Brain pericyte (primary cell): ENCODE results near the gene METTL21A.

ENCODE experiments used
- DNase-seq: peaks from one replicate; pipeline ENCODE4 v3.0.0-alpha.2; 2012; ENCODE audit warnings: low read depth, low spot score

The METTL21A gene

DNA sequence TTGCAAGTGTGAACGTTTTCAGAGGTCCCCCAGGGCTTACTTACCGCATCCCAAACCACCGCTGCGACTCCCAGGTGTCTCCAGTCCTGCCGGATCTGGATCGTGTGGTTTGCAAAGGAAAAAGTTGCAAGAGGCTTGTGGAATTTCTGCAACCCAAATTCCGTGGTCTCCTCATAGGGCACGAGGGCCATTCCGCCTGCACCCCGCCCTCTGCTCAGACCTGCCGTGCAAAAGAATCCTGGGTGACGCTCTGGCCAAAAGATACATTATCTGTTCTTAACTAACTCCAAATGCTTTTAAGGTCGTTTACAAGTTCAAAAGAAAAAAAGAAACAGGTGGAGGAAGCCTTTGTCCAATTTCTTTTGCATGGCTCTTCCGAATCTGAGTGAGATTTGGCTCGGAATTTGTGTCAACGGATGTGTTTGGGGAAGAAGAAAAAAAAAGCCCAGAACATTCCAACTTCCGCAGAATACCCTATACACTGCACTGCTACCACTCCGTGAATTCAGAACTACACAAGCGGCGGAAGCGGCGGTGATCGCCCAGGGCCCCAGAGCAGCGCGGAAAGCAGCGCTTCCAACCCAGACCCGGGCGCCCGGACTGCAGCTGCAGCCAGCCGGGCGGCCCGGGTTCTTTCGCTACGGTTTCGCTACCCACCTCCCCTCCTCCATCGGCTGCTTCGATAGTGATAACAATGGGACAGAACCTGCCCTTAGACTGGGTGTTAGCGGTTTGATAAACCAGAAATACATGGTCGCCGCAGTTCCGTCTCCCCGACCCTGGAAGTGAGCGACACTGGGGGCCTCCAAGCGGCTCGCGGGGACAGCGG is 795 bp downstream of the METTL21A start:
- DNase-seq, result no peak

DNA sequence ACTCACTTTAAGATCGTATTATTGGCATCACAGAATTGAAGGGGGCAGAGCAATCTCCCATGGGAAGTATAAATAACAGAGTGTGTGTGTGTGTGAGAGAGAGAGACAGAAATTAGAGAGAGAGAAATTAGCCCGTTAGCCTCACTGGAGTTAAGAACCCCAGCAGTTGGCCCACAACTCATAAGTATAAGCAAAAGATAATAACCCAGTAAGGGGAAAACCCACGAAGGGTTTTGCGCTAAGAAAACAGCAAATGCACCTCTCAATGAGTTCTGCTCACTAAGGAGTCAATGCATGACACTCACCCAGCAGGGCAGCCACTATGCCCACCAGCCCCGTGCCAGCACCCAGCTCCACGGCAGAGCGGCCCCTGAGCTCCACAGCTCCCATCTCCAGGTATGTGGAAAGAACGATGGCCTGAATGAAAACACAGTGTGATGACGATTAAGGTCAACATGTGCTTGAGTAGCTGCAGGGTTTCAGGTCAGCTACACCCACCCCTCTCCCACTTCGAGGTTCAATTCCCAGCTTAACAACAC is 3.6 kb downstream of the METTL21A start:
- DNase-seq, result no peak

DNA sequence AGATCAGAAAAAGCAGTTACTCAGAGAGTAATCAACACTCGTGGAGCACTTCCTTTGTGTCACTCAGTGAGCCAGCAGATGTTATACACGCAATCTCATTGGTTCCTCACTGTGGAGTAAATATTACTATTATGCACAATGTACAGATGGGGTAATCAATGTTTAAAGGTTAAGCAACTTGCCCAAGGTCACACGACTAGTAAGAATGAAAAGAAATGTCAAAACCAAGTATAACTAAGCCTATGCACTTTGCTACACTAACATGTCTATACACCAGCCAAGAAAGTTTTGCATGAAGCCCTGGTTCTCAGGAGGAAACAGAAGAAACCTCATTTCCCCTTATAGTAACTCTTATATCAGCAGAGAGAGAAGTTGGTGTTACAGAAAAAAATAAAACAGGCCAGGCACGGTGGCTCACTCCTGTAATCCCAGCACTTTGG is 5.4 kb downstream of the METTL21A start:
- DNase-seq, result no peak

DNA sequence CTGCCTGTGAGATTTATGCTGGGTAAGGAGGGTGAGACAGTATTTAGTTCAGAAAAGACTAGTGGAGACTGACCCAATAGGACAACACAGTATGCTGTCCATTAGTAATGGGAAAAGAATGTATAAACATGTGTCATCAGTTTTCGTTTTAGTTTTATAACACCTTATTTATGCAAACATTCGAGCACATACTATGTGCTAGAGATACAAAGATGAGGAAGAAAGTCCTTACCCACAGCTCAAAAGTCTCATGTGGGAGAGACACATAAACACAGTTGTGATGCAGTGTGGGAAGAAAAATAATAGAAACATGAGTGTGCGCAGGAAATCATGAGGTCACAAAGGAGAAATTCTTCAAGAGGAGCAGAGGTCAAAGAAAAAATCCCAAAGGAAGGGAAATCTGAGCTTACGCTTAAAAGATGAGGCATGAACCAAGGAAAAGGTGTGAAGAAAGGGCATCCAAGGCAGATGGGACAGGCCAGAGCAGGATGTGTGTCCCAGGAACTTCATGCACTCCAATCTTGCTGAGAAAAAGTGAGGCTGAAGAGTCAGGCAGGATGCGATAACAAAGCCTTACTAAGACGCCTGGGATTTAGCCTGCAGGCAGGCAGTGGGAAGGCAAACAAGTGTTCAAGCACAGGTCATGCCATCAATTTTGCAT is 8.1 kb downstream of the METTL21A start:
- peak; percentile 84 for DNase-seq

DNA sequence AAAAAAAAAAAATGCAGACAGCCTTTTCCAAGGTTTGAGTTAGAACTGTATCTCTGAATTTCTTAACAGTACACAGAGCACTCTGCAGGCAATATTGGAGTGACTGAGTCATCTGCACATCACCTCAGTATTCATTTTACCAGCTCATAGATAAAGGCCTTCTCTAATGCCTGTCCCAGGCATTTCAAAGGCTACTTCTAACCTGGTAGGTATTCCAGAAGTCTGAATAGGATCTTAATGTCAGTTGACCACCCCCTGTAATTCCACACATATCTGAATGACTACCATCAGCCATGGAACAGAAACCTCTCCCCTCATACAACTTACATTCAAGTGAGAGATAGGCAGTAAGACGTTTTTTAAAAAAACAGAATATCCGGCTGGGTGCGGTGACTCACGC is 9.0 kb downstream of the METTL21A start:
- DNase-seq, result no peak

DNA sequence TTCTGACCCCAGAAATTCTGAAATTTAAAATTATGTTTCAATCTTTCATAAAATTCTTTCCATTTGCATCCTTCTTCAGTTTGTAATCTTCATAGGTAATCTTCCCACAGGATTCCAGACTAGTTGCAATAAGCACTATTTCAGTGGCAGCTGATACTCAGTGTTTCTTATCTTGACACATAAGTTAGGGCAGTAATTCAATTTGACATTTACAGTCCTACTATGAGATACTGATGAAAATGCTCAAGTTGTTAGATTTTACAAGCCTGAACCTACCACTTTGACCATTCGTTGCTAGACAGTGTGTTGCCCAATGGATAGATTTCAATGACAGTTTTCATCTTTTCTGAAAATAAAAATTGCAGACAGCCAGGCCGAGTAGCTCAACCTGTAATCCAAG is 10.4 kb downstream of the METTL21A start:
- DNase-seq, result no peak

DNA sequence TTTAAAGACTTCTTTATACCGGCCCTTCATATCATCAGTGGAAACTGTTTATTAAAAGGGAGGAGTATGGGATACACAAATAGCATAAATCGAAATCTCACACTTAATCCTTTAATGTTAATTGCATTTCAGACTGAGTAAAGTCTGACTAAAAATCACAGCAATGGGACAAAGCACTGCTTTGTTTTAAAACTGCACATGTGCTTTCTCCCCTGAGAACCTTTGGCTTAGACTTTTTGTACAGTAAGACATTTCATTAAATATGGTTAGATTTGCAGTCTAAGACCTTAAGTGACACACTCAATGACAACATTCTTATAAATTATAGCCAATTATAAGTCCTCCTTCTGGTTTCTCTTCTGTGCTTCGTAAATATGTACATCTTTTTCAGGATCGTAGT is 12.5 kb downstream of the METTL21A start:
- no peak for DNase-seq

DNA sequence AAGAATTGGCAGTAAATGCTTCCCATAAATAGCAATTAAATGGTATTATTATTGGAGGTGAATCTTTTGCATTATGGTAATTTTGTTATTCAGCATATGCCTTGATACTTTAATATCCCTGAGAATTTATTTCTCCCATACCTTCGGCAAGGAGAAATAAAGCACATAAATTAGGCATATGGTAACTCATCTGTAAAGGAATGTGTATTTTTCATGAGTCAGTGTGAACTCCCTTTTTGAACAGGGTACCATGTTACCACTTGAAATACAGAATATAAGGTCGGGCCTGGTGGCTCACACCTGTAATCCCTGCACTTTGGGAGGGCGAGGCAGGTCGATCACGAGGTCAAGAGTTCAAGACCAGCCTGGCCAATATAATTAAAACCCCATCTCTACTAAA is 18.4 kb downstream of the METTL21A start:
- no peak for DNase-seq

DNA sequence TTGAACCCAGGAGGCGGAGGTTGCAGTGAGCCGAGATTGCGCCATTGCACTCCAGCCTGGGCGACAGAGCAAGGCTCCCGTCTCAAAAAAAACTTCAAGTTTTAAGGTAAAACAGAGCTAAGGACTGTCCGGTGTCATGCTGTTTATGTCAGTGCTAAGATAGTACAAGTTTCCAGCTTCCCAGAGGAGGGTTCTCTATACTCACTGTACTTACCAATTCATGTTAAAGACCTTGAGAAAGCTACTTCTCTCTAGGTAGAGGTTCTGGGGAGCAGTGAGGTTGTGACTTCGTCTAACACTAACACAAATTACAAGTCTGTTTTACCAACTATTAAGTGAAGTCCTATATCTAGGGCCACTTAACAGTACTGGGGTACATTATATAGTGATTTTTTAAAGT is 18.8 kb downstream of the METTL21A start:
- DNase-seq, result no peak

DNA sequence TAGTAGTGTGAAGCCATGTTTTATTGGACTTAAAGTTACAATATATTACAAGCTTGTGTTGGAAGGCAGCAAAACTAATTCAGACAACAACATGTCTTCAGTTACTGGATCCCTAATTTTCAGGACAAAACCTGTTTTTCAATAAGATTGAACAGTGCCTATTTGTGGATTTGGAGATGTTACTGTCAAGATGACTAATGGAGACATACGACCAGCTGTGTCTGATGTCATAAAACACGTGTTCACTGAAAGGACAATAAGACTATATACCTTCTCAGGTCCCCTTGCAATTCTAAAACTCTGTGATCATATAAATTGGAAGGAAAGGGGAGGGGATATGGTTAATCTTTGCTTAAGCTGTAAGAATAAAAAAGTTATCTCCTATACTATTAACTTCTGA is 21.7 kb downstream of the METTL21A start:
- no peak for DNase-seq

DNA sequence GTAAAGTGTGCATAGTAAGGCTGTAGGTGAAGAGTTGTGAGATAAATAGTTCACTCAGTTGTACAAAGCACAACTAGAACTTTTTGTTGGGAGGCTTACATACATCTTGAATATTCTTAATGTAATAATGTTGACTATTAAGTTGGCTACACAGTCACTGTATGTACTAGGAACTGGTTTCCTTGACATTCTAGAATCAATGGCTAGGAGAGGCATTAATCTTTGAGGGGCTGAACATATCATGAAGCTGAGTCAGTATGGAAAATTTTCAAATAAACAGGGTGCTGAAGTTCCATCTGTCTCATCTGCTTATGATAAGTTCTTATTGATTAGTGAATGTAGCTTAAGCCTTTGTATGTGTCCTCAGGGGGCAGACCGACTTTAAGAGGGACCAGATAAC is 23.4 kb downstream of the METTL21A start:
- no peak for DNase-seq

DNA sequence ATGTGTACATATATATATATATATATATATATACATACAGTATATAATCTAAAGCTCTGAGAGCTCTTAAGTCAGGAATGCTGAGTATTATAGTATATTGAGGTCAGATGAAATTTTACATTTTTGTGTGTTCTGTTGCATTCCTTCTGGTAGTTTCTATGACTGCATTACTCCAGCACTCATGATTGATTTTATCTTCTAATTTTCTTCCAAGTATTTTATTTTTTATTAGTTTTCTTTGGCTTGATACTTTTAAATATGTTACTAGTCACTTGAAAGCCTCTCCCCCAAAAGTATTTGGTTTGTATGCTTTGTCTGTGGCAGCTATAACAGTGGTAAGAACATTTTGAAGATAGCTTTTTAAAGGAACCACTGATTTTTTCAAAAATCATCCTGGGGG is 25.0 kb downstream of the METTL21A start:
- no peak for DNase-seq

DNA sequence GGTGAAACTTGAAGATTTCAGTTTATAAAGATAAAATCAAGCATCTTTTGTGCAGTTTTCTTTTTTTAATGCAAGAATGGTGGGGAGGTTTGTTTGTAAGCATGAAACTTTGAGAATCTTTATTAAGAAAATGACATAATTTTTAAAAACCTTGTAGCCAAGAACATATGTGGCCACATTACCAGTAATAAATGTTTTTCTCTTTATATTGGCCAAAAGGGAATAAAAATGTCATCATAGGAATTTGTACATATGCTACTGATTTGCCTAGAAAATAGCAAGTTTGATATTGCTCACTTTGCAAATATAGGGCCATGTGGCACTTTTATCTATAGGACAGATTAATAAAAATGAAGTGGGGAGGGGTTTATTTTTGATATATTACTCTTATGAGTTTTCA is 25.6 kb downstream of the METTL21A start:
- DNase-seq, result no peak

DNA sequence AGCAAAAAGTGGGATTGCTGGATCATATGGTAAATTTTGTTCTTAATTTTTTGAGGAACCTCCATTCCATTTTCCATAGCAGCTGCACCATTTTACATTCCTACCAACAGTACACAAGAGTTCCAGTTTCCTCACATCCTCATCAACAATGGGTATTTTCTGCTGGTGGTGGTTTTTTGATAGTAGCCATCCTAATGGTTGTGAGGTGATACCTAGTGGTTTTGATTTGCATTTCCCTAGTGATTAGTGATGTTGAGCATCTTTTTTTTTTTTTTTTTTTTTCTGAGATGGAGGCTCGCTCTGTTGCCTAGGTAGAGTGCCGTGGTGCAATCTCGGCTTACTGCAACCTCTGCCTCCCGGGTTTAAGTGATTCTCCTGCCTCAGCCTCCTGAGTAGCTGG is 30.5 kb downstream of the METTL21A start:
- DNase-seq, result no peak

DNA sequence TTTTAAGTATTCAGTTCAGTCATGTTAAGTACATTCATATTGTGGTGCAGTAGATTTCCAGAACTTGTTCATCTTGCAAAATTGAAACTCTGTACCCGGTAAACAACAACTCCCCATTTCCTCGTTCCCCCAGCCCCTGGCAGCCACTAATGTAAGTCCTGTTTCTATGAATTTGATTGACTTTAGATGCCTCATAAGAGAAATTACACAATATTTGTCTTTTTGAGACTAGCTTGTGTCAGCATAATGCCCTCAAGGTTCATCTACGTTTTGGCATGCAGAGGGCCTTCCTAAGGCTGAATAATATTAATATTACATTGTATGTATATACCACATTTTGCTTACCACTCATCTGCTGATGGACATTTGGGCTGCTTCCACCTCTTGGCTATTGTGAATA is 30.9 kb downstream of the METTL21A start:
- no peak for DNase-seq

DNA sequence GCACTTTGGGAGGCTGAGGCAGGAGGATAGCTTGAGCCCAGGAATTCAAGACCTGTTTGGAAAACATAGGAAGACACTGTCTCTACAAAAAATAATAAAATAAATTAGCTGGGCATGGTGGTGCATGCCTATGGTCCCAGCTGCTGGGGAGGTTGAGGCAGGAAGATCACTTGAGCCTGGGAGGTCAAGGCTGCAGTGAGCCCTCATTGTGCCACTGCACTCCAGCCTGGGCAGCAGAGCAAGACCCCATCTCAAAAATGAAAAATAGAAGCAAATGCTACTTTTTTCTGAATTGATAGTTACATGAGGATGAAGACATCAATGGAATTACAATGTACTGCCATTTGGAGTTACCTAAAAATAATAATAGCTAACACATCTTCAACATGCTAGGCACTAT is 31.9 kb downstream of the METTL21A start:
- no peak for DNase-seq

DNA sequence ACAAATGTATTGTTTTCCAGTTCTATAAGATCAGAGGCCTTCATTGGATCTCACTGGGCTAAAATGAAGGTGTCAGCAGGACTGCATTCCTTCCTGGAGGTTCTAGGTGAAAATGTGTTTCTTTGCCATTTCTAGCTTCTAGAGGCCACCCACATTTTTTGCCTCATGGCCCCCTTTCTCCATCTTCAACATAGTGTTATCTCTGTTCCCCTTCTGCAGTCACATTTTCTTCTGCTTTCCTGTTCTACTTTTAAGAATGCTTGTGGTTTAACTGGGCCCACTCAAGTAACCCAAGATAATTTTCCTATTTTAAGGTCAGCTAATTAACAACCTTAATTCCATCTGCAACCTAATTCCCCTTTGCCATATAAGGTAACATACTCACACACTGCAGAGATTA is 36.1 kb downstream of the METTL21A start:
- DNase-seq, result no peak

DNA sequence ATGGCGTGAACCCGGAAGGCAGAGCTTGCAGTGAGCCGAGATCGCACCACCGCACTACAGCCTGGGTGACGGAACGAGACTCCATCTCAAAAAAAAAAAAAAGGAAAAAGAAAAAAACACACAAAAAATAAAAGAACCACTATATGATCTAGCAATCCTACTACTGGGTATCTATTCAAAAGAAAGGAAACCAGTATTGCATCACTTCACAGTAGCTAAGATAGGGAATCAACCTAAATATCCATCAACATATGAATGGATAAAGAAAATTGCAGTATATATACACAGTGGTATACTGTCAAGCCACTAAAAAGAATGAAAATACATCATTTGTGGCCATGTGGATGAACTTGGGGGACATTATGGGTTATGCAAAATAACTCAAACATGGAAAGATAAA is 37.9 kb downstream of the METTL21A start:
- DNase-seq, result no peak

DNA sequence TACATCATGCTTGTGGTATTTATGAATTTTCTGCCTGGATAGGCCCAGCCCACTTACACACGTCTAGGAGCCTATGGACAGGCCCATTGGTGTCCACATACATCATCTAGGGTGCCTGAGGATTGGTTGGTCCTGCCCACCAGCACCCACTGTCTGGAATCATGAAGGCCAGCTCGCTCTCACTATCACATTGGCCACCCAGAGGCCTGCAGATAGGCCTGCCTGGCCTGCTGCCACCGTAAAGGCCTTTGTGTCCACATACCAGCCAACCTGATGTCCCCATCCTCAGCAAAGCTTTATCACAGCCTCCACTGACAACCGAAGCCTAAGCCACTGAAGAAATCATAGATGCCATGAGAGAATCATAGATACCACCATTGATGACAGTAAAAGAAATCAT is 40.2 kb downstream of the METTL21A start:
- DNase-seq, result no peak

DNA sequence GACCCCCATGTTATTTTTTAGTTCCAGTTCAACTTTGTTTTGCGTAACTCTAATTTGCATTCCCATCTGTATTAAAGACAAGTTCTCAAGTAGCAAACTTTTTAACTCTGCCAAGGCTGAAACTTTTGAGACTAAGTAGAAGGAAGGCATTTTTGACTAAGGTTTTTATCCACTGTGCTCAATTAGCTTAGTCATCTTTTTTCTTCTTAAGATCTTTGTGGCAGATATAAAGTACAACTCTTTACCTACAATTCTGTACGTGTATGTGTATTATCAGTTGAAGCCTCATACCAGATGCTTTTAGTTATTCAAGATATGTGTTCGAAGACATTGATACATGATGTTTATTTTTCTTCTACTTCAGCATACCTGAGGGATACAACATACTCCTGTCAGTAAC is 53.8 kb downstream of the METTL21A start:
- no peak for DNase-seq

DNA sequence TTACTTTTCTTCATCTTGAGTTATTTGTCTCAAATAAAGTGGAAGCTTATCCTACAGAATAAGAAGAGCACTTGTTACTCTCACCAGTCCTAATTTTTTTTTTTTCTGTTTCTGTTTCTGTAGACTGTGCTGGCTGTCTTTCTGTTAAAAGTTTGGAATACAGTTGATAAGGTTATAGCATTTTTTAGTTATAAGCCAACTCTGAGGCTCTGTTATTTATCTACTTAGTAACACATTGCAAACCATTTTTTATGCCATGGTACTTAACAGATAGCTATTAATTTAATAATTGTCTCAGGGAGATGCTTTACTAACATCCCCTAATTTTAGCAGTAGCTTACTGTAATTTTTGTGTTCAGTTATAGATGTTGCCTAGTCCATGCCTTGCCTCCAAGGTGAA is 57.5 kb downstream of the METTL21A start:
- DNase-seq, result no peak

DNA sequence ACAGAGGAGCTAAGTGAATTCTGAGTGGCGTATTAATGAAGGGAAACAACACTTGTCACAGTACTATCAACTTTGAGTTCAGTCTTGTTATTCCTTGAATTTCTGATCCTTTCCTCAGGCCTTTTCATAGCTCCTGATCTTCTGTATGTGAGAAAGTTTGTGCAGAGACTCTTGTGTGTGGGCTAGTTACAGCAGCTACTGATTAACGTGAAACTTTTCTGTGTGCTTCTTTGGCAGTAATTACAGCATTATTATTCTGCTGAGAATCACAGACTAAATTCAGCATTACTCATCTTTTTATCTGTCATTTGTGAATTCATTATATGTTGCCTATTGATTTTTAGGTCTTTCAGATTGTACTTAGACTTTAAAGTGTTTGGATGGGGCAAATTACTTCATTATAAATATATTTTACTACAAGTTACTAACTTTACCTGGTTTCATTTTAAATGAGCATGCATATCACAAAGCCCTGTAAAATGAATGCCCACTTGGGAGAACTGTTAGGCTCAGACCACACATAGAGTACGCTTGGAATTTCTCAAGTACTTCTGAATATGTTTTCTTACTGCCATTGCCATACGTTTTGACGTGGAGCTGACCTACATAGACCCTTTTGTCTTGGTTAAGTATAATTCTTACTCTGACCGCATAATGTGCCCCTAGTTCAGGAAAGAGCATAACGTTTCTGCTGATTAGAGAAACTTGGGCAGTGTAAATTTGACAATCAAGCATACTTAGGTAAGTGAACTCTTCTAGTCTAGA is 59.3 kb downstream of the METTL21A start:
- no peak for DNase-seq
